Measurements from ENCODE around the gene NUDT6.
"Not testable (repeated sequence)": the region's sequence is repeated elsewhere in the genome, so short reads cannot be mapped to it uniquely, and the experiment has no call there.

NUDT6 gene, protein sequence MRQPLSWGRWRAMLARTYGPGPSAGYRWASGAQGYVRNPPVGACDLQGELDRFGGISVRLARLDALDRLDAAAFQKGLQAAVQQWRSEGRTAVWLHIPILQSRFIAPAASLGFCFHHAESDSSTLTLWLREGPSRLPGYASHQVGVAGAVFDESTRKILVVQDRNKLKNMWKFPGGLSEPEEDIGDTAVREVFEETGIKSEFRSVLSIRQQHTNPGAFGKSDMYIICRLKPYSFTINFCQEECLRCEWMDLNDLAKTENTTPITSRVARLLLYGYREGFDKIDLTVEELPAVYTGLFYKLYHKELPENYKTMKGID

DNA sequence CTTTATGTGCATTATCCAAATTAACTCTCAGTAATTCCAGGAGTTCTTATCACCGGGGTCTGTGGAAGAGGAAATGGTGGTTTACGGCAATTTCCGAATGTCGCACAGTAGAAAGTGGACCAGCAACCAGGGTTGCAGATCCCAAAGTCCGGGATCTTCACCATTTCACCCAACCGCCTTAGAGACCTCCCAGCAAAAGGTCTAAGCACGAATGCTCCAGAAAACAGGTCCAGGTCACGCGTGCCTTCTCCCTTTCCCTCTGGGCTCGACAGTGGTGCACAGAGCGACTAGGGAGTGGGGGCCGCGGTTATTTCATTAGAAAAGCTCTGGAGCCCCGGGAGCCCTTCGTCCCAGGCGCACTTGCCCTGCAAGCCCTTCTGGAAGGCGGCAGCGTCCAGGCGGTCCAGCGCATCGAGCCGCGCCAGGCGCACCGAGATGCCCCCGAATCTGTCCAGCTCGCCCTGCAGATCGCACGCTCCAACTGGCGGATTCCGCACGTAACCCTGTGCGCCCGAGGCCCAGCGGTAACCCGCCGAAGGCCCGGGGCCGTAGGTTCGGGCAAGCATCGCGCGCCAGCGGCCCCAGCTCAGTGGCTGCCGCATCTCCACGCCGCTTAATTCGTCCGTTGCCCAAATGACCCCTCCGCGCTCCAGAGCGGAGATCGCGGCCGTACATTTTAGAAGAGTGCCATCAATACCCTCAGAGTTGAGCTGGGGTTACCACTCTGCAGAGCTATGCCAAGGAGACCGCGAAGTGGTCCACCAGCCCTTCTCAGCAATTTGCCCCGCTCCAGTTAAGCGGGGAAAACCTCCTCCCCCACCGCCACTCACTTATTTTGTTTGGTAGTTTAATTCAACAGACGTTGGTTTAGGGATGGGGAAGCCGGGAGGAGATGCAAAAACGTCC lies at the start of gene NUDT6:
TSS of gene NUDT6 (minus strand) at position 627 of the 906 bp plus-strand sequence. CDS start at position 602, 25 bp downstream.
- DNase-seq: peak; percentile 69

DNA sequence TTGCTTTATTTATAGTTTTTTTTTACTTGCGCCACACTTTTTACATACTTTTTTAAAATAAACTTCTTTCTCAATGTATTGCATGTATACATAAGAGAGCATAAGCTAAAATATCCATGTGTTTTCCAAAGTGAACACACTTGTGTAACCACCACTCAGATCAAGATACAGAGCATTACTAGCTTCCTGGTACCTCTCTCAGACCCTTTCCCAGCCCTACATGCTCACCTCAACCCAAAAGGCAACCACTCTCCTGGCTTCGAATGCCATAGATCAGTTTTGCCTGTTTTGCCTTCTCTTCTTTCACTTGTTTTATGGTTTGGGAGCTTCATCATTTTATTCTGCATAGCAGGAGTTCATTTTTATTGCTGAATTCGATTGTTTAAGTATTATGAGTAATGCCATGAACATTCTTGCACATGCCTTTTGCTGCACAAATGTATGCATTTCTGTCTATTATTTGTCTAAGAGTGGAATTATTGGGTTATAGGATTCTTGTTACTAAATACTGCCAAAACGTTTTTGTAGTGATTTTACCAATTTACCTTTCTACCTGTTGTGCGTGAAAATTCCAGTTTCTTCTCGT lies 45.9 kb upstream of the NUDT6 start:
- DNase-seq: no peak

DNA sequence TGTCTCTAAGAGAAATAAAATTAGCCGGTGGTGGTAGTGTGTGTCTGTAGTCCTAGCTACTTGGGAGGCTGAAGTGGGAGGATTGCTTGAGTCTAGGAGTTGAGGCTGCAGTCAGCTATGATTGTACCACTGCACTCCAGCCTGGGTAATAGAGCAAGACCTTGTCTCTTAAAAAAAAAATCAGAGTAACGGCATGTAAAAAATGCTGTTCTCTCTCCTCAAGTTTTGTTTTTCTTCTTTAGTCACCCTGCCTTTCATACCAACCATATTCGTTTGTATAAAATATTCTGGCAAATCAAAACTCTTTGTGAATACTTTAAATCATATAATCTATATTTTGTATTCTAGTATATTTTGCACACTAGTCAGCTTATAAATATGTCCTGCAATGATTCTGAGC lies 44.8 kb upstream of the NUDT6 start:
- no peak for DNase-seq

DNA sequence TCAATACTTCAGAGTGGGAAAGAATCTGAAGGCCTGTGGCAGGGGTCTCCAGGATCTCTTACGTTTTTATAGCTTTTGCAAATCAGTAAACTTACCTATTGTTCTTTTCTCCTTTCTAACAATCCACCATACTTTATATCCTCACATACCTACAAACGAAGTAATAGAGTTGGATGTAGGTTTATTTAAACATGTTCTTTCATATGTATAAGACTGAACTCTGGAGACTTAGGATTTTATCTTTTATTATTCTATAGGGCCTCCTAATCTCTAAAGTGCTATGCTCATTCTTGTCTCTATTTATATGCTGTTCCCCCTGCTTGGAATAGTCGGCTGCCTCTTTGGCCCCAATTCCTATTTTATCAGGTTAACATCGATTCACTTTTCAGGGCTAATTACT lies 43.8 kb upstream of the NUDT6 start:
- DNase-seq: no peak

DNA sequence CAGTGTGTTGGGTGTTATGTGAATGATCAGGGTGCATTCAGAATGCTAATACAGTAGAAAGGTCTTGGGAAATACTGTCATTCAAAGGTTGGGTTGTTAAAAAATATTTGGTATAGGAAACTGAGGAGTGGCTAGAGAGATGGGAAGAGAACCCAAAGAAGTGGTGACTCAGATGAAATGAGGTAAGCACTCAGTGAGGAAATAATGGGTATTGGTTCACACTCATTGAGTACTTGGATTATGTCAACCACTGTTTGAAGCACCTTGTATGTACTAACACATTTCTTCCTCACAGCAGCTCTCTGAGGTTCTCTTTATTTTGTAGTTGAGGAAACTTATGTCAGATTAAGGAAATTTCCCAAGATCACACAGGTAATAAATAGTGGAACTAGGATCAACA lies 40.8 kb upstream of the NUDT6 start:
- DNase-seq: no peak

DNA sequence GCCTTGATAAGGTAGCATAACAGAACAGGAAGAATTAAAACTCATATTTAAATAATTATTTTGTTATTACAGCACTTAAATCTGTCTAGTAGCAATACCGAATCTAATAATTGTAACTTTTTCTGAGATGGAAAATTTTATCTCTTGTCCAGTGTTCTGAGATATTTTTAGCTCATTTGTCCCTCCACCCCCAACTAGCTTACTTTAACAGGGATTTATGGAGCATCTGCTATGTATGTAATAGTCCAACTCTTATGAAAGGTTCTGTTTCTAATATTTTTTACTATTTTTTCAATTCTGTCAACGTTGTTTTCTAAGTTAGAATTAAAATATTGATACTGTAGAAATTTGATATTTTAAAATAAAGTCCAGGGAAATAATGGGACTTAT lies 38.2 kb upstream of the NUDT6 start:
- DNase-seq: peak; percentile 57

DNA sequence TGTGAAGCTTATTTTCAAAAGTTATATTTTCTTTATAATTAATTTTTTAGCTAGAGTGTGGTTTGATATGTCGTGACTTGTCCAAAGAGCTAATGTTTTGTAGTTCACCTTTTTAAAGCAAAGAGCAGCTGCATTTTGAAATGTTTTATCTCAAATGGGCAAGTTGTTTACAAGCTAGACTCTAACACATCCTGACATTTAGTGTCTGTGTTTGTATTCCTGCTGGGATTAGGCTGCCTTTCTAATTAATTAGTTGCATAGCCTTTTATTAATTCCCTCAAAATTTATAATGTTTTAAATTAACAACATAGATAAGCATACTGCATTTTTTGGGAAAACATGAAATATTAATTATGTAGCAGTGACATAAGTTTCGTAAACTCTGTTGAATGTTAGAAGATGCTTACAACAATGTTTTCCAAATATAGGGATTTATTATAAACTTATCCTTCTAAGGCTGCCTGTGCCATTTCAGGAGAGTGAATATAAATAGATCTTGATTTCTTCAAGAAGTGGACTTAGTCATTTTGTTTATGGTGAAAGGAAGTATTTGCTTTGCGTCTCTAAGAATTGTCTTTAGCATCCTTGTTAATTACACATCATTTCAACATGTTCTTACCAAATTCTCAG lies 37.7 kb upstream of the NUDT6 start:
- DNase-seq: peak; percentile 34

DNA sequence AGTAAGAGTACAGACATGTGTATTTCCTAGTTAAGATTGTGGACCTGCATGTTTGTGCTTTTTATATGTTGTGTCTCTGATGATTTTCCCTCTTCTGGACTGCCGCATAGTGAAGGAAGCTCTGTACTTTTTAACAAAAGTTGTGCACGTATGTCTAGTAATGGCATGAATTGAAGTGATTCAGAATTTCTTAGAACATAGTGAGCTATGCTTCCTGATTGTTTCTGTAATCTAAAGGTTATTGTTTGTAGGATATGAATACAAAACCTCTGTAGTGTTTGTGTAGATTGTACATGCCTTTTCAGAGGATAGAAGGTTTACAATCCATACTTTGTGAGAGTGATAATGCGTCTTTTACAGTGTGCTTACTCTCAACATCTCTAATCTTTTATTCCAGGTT lies 37.0 kb upstream of the NUDT6 start:
- DNase-seq: no peak

DNA sequence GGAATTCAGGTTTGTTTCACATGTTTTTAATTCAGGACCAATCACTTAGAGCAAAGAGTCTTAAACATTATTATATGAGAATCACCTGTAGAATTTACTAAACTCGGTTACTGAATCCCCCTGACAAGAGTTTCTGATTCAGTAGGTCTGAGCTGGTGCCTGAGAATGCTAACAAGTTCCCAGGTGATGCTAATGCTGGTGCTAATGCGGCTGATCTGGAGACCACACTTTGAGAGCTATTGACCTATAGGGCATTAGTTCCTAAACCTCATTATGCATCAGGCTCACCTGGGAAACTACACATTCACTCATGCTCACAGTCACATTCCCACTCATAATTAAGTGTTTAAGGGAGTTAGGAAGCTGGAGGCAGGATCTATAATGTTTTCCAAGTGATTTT lies 36.1 kb upstream of the NUDT6 start:
- DNase-seq: peak; percentile 11

DNA sequence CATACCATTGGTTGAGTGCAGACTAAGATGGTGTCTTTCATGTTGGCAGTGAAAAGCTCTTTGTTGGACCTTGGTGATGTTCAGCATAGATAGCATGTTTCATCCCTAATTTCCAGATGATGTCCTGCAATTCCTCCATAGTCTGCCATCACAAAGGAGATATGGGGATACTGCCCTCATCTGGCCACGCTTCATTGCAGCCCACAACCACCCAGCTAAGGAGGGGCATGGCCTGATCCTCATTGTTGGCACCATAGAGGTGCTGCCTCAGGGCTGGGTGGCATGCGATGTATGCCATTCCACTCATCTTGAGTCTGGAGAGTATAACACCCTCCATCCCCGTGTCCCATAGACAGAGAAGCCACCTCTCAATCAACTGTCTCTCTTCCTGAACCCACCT lies 31.5 kb upstream of the NUDT6 start:
- DNase-seq: no peak

DNA sequence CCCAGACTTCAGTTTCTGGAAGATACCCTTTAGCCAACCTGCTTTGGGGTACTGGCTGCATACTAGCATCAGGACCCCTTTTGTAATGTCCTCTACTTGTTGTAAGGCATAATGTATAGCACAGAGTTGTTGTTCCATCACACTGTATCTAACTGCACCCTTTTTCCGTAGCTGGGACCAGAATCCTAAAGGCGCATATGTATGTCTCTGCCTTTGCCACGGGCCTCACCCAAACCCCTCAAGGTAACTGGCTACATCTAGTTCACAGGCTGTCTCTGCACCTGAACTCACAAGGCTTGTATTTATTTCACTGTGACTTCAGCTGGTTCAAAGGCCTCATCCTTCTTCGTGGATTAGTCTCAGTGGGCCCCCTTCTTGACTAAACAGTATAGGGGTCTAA lies 29.6 kb upstream of the NUDT6 start:
- DNase-seq: no peak

DNA sequence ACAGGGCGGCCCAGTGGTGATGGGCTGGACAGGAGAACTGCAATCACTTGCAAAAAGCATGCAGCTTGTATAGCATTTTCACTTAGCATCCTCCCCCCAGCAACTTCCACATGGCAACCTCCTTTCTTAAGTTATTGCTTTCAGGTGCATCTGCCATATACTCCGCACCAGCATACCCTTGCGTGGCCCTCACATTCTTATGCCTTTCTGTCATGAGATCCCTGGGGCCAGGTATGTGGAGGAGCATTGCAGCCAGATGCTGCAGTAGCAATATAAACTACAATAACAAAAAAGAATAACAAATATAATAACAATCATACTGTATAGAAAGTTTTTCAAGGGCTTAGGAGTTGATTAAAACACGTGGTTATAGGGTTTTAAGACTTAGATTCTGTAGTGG lies 26.3 kb upstream of the NUDT6 start:
- DNase-seq: no peak

DNA sequence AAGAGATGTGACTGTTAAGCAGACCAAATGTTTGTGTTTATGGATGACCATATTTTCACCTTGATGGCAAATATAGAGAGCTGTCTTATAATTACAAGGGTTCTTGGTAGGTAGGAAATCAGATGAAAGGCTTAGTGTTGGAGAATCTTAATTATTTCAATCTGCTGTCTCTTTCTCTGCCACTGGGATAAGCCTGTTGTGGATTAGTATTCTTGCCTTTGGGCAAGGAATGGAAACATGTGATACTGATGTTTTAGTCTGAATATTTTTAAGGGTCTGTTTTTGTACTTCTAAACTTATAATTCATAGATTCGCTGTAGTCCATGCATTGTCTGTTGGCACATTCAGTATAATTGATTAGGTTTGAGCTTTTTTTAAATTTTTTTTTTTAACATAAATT lies 23.7 kb upstream of the NUDT6 start:
- peak; percentile 51 for DNase-seq

DNA sequence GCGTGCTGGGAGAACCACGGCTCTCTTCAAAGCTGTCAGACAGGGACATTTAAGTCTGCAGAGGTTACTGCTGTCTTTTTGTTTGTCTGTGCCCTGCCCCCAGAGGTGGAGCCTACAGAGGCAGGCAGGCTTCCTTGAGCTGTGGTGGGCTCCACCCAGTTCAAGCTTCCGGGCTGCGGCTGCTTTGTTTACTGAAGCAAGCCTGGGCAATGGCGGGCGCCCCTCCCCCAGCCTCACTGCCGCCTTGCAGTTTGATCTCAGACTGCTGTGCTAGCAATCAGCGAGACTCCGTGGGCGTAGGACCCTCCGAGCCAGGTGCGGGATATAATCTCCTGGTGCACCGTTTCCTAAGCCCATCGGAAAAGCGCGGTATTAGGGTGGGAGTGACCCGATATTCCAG lies 22.7 kb upstream of the NUDT6 start:
- not testable (repeated sequence) for DNase-seq

DNA sequence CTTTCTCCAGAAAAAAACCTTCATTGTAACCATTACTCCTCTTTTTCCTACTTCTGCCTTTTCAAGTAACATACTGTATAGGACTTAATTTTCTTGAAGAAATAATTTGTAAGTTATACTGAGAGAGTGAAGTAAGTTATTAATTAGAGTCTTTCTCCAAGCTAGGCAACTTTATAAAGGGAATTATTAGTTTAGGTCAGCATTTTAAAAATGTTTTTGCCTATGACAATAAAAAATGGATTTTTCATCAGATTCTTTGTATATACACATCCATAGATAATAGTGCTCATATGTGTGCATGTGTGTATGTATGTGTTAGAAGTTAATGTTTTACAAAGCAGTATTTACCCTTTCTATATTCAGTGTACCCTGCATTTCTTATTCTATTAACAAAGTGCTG lies 10.4 kb upstream of the NUDT6 start:
- no peak for DNase-seq

DNA sequence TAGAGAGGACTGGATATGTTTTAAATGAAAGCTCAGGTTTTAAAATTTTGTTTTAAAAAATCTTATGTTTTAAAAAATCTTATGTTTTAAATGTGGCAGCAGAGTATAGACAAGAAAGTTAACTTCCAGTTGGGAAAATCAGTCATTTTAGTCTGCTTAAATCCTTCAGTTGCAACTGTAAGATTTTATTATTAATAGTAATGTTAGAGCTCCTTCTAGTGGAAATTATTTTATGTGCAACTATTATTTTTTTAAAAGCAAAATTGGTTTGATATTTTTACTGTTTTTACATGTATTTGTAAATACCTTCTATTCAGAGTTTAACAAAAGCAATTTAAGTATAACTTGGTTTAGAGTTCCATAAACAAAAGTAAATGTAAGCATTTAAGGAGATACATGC lies 8.5 kb upstream of the NUDT6 start:
- DNase-seq: no peak

DNA sequence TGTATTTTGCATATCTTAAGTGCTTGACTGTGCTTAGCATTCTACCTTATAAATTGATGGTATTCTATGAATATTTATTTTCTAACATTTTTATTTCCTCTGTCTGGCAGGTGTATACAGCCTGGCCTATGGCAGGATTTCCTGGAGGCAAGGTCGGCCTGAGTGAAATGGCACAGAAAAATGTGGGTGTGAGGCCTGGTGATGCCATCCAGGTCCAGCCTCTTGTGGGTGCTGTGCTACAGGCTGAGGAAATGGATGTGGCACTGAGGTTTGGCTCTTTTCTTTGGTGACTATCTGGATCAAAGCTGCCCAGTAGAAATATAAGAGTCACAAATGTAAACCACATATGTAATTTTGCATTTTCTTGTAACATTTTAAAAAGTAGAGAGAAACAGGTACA lies 6.5 kb upstream of the NUDT6 start:
- DNase-seq: no peak

DNA sequence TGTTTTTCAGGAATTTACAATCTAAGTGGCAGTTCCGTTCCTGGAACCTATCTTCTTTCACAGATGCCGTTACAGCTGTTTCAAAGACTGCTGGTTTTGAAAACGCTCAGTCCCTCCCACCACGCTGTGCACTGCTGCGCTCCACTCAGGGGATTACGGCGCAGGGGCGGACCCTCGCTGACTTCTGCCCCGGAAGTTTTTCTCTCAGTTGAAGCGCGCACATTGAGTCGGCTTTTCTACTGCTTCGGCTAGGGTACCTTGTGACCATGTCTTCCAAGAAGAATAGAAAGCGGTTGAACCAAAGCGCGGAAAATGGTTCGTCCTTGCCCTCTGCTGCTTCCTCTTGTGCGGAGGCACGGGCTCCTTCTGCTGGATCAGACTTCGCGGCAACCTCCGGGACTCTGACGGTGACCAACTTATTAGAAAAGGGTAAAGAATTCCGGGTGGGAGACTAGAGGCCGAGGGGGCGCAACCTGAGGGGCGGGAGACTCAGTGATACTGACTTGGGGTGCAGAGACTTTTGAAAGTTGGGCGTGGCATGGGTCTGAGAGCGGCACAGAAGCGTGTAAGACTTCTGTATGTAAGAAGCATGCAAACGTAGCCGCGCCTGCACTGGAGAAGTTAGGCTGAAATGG lies 597 bp upstream of the NUDT6 start:
- DNase-seq: peak; percentile 90

DNA sequence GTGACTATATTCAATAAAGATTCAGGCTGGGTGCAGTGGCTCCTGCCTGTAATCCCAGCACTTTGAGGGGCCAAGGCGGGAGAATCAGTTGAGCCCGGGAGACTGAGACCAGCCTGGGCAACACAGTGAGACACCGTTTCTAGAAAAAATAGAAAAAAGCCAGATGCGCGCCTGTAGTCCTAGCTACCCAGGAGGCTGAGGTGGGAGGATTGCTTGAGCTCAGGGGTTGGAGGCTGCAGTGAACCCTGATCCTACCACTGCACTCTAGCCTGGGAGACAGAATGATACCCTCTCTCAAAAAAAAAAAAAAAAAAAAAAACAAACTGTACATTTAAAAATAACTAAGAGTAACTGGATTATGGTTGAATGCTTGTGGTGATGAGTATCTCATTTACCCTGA lies 1.1 kb downstream of the NUDT6 start:
- DNase-seq: no peak

DNA sequence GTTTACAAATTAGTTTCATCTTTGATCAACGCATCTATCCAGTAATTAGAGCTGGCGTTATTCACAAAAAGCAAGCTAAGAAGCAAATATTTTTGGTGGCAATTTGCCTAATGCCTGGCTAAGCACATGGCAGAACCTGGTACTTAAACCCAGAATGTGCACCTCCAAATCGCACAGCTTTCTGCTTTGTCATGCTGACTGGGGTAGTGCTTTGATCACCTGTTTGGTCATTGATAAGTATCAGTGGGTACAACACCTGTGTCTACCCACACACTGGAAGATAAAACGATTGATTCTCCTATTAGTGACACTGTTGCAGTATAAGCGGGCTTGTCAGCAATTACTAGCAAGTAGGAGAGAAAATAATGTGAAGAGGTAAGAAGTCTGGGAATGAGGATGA lies 1.9 kb downstream of the NUDT6 start:
- peak; percentile 2 for DNase-seq

DNA sequence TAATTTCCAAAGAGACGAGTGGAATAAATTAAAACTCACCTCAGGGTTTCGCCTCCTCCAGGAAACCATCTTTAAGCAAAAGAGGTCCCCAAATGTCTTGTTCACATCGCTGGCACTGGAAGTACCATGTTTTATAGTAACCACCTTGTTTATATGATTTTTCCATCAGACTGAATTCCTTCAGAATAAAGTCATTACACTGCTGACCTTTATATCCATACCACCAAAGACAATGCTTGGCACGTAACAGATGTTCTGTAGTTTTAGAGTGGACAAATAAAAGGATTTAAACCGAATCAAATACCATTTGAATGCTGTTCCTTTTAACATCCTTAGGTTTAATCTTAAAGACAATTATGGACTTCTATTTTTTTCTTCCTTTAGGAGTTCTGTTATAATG lies 4.7 kb downstream of the NUDT6 start:
- DNase-seq: peak; percentile 20

DNA sequence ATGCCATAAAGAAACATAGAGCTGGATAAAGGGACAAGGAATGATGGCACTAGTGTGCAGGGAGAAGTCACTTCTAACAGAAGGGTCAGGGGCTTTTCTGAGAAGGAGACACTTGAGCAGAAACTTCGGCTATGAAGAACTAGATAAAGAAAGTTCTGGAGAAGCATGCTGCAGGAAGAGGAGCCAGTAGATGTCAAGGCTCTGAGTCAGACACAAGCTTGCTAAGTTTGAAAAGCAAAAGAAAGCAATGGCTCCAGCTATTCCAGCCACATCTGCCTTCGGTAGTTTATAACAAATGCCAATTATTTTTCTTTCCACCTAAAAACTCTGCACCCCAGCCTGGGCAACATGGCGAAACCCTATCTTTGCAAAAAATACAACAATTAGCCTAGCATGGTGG lies 7.5 kb downstream of the NUDT6 start:
- DNase-seq: no peak

DNA sequence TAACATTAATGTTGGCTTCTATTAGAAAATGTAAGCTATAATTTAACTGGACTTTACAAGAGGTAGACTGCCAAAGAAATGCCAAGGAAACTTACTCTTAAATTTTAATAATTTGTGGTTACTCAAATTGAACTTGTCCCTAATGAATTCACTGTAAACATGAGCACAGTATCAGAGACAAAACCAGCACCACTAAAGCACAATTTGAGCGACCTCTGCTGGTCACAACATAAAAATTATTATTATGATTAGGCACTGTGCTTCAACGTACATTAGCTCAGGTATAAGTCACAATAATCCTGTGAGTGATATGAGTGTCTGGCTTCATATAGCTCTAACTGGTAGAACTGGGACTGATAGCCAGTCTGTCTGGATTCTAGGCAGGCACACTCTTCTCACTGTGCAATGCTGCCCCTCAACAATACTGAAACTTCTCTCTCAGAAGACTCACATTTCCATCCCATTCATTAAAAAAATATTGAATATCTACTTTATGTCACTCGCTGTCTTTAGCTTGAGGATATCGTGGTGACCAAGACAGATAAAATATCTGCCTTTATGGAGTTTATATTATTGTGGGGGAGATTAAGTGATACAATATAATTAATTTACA lies 8.0 kb downstream of the NUDT6 start:
- peak; percentile 23 for DNase-seq
